Epithelial cell of prostate (primary cell): ENCODE measurements around the gene PHACTR1.
A peak's percentile ranks its signal among the peaks of the same experiment; 100 is the strongest.
"Not testable (repeated sequence)": the region's sequence is repeated elsewhere in the genome, so short reads cannot be mapped to it uniquely, and the experiment has no call there.

Source experiments
- DNase-seq: peaks from one replicate; pipeline ENCODE4 v3.0.0-alpha.2; 2011; ENCODE audit warnings: low read depth, low spot score
- H3K27ac ChIP-seq: fragments of 450-650 bp; 2 replicates; pipeline ENCODE4 v1.5.1; 2017; ENCODE audit warnings: mild to moderate bottlenecking

The PHACTR1 gene

DNA sequence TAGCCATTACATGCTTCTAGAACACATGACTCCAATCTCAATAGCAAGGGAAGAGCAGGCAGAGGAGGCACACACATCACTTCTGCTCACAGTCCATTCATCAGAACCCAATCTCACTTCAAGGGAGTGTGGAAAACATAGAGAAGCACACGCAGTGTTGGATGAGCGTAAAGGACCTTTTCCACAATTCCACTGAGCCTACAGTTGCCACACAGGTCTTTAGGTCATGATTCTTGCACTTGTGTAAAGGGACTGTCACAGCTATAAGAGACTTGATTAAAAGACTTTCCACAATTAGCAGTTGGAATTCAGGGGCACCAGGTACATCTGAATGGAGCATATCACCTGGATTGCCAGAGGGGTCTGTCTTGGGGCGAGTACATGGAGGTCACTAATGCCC is 525.6 kb downstream of the PHACTR1 start:
- no peak overlapping the region for H3K27ac ChIP-seq
- DNase-seq: no peak

DNA sequence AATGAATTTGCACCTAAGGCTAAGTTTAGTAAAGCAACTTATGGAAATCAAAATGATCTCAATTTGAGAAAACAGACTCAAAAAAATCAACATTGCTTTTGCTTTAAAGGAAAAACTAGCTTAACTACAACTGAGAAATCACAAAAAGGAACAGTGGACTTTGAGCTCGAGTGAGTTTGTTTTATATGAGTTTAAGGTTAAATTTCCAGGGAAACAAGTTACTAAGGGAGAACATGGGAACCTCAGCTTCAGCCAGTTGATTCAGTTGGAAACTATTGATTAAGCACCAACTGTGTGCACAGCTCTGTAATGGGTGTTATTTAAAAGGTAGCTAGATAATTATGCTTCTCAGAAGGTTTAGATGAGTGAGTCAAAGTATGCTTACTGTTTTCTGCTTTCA is 526.0 kb downstream of the PHACTR1 start:
- no peak overlapping the region for H3K27ac ChIP-seq
- no peak for DNase-seq

DNA sequence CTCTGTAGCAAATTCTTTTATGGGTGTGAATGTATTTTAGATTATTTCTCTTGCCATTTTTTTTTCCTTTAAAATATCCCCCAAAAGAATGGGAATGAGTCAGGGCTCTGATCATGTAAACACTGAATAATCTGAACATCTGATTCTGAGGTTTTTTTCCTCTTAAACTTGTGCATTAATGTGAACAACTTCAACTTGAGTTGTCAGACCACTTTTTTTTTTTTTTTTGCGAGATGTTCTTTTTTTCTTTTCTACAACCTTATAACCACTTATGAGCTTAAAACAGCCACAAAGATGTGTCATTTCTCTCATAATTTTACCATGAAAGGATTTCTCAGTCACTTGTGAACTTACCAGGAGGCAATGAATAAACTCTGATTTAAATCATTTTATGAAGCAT is 526.5 kb downstream of the PHACTR1 start:
- no peak for DNase-seq

DNA sequence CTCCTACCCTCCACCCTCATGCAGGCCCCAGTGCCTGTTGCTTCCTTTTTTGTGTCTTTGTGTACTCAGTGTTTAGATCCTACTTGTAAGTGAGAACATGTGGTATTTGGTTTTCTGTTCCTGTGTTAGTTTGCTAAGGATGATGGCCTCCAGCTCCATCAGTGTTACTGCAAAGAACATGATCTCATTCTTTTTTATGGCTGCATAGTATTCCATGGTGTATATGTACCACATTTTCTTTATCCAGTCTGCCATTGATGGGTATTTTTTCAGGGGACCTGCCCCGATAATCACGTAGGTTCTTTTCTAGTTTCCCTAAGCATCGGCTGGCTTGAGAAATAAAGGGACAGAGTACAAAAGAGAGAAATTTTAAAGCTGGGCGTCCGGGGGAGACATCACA is 527.2 kb downstream of the PHACTR1 start:
- DNase-seq, H3K27ac ChIP-seq: not testable (repeated sequence)

More for the DNA sequence above, 526.5 kb downstream of the PHACTR1 start:
- H3K27ac ChIP-seq: no peak overlapping the region

DNA sequence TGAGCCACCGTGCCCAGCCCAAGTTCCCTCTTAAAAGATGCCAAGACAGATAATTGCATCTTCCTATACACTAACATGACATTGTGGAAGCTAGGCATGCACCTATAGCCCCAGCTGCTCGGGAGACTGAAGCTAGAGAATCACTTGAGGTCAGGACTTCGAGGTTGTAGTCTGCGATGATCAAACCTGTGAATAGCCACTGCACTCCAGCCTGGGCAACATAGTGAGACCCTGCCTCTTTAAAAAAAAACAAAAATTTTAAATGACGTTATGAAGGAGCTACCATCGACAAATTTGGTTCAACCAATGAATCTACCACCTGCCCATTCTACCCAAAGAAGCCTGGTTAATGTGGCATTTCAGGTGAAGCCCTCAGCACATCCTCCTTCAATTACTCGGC is 531.1 kb downstream of the PHACTR1 start:
- H3K27ac ChIP-seq: peak overlapping the region; percentile 74
- no peak for DNase-seq

DNA sequence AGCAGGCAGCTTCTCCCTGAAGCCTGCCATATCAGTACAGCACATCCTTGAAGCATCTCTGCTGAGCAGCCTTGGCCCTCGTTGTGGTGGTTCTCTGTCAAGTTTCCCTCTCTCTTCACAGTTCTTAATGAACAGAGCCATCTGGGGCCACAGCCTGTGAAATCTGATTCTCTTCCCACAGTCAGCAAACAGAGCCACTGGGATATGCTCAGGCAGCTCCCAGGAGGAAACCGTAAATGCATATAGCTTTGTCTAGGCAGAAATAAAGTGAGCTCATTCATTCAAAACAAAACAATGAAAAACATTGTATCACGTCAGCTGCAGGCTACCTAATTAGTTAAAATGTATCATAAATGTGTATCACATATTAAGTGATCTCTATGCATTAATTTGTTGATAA is 531.5 kb downstream of the PHACTR1 start:
- H3K27ac ChIP-seq: peak overlapping the region; percentile 74
- peak; percentile 50 for DNase-seq

DNA sequence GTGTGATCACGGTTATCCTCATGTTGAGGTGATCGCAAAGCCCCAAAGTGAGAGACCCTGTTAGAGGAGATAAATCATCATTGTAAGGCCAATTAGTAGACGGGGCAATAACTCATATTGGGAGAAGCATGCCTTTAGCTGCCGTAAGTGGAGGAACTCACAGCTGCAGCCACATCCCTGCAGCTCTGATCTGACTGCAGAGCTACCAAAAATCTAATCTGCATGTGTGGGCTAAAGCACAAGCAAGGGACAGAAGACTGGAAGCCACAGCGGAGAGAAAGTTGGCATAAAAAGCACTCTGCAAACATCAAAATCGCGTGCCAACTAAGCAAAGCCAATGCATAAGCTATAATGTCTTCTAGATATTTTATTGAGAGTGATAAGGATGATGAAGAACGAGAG is 532.0 kb downstream of the PHACTR1 start:
- H3K27ac ChIP-seq: peak overlapping the region; percentile 74
- no peak for DNase-seq

DNA sequence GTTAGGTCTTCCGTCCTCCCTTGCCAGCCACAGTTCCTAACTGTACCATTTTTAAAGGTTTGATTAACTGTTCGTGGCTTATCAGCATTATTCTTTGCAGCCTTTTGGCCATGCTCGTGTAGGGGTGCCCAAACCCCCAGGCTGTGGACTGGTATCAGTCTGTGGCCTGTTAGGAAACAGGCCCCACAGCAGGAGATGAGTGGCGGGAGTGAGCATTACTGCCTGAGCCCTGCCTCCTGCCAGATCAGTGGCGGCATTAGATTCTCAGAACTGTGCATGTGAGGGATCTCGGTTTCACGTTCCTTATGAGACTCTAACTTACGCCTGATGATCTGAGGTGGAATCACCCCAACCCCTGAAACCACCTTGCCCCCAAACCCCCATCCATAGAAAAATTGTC is 532.4 kb downstream of the PHACTR1 start:
- H3K27ac ChIP-seq: peak overlapping the region; percentile 74
- no peak for DNase-seq

DNA sequence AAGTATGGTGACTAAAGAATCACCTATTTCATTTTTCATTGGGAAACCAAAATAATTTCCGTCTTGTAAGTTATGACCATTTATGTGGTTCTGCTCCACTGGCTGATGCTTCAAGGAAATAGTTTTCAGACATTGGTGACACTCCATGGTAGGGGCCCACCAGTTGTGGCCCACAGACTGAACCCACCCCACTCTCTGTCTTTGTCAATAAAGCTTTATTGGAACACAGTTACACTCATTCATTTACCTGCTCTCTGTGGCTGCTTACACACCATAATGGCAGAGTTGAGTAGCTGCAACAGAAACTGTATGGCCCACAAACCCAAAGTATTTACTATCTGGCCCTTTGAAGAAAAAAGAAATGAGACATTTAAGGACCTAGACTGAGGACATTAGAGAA is 533.2 kb downstream of the PHACTR1 start:
- DNase-seq: no peak
- no peak overlapping the region for H3K27ac ChIP-seq

DNA sequence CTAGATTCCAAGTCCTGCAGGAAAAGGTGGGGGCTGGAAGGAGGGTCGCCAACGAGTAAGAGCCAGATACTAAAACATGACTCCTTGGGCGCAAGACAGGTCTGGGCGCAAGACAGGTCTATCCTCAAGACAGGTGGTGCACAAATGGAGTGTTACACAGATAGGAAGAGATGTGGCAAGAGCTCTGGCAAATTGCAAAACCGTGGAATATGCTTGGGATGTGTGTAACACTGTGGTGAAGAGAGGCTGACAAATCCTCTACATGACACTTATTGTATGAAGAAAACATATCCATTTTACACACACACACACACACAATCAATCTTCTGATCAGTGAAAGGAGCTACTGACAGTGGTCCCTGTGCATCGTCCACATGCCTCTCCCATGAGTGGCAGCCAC is 534.1 kb downstream of the PHACTR1 start:
- DNase-seq: no peak
- no peak overlapping the region for H3K27ac ChIP-seq

DNA sequence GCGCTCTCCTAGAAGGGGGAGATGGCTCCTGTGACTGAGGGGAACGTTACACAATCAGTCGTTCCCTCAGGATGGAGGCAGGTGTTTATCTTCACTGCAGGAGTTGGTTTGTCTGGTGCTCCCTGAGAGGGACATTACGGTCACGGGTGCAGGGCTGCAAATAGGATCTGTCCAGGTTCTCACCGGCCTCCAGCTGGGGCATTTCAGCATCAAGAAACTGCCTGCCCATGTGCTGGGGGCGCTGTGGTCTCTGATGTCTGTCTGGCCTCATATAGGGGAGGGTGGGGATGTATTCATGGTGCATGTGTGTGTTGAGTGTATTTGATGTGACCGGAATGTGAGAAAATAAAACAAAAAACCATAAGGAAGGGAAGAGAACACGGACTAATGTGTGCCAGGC is 534.7 kb downstream of the PHACTR1 start:
- no peak overlapping the region for H3K27ac ChIP-seq
- DNase-seq: no peak

DNA sequence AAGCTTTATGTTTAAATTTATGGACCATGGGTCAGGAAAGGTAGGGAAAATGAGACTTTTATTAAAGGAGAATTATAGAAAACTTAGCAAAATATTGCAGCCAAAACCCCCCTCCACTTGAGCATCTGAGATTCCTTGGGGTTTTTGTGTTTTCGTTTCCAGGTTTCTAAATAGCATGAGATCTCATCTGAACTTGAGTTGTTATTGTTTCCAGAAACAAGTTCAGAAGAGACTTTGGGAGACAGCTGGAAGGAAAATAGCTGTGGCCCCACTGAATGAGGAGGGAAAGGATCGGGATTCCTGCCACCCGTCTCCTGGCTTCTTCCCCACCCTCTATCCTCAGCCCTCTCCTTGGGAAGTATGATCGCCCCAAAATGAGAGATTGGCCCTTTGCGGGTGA is 536.2 kb downstream of the PHACTR1 start:
- DNase-seq: no peak

DNA sequence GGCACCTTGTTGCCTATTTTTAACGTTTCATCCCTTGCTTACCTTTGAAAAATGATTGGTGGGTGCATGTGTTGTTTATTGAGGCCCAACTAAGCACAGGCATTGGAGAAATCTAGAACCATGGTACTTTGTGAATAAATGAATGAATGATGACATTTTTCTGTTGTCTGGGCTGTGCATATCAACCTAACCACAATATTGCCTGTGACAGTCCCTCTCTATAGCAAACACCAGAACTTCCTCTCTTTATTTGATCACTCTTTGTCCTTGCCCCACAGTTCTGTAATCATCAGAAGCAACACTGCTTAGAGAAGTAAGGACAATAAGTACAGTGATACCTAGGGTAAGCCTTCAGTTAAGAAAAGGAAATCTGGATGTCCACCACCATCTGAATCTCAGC is 536.7 kb downstream of the PHACTR1 start:
- no peak overlapping the region for H3K27ac ChIP-seq
- no peak for DNase-seq

More for the DNA sequence above, 536.2 kb downstream of the PHACTR1 start:
- no peak overlapping the region for H3K27ac ChIP-seq

DNA sequence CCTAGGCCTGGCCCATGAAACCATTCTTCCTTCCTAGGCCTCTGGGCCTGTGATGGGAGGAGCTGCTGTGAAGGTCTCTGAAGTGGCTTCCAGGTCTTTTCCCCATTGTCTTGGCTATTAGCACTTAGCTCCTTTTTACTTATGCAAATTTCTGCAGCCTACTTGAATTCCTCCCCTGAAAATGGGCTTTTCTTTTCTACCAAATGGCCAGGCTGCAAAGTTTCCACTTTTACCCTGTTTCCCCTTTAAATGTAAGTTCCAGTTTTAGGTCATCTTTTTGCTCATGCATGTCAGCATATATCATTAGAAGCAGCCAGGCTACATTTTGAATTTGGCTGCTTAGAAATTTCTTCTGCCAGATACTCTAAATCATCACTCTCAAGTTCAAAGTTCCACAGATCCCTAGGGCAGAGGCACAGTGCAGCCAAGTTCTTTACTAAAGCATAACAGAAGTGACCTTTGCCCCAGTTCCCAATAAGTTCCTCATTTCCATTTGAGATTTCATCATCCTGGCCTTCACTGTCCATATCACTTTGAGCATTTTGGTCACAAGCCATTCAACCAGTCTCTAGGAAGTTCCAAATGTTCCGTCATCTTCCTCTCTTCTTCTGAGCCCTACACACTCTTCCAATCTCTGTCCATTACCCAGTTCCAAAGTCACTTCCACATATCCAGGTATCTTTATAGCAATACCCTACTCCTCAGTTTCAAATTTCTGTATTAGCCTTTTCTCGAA is 539.9 kb downstream of the PHACTR1 start:
- no peak overlapping the region for H3K27ac ChIP-seq
- no peak for DNase-seq

DNA sequence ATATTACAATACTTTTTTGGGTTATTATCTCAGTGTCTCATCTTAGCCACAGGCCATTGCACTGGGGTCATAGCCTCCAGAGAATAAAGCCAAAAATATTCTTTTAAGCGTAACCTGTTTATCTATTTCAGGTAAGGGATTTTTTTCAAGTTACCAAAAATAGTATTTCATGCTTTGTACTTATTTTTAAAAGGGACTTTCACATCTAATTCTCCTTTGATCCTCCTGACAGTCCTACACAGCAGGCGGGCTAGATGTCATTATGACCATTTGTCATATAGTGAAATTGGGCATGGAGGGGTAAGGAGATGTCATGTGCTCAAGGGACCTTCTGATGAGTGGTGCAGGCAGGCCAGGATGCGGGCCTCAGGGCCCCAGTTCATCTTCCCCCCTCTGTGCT is 542.8 kb downstream of the PHACTR1 start:
- no peak for DNase-seq
- H3K27ac ChIP-seq: no peak overlapping the region

DNA sequence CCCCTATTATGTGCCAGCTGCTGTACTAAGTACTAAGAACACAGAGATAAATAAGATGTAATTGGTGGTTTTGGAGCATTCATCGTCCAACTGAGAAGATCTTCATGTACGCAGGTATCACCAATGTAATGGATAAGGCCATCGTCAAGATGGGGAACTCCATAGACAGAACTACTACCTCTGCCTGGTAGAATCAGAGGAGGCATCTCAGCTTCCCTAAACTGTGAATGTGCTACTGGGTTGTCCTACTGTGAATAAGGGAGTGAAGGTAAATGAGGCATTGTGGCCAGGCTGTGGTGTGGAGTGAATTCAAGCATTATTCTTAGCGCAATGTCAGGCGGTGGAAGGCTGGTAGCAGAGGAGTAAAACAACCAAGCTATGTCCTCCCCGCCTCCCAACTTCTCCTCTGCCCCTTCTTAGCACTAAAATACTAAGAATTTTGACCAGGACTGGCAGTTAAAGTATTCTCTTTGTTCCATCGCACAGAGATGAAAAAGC is 543.6 kb downstream of the PHACTR1 start:
- no peak overlapping the region for H3K27ac ChIP-seq

DNA sequence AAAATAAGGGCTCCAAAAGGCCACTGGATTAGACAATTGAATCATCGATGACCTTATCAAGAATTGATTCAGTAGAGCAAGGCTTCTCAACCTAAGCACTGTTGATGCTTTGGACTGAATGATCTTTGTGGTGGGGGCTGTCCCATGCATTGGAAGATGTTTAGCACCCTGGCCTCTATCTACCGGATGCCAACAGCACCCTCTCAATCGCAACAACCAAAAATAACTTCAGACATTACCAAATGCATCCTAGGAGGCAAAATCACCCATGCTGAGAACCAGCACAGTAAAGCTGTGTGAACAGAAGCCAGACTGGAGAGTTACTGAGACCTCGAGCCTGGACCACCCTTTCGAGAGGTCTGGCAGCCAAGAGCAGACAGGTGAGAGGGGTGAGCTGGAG is 544.3 kb downstream of the PHACTR1 start:
- DNase-seq: no peak
- no peak overlapping the region for H3K27ac ChIP-seq

More for the DNA sequence above, 543.6 kb downstream of the PHACTR1 start:
- no peak for DNase-seq

DNA sequence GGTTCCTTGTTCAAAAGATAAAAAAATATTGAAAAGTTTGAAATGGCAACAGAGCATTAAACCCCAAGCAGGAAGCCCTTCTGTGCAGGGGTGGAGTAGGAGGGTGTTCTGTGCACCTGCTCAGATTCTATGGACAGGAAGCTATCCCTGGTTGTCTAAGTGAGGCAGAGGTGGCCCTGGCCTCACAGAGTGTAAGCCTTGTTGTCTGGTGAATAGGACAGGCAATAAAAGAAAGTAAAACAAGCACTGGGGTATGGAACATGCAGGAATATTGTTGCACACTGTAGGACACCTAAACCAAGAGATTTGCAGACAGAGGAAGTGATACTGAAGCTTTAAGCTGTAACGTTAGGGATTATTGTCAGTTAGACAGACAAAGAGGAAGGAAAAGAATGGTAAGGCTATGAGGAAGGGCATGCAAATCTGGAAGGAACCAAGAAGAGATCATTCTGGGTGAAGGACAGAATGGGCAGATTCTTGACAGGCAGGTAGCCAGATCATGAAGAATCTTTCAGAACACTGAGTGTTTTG is 545.0 kb downstream of the PHACTR1 start:
- no peak overlapping the region for H3K27ac ChIP-seq
- DNase-seq: no peak

DNA sequence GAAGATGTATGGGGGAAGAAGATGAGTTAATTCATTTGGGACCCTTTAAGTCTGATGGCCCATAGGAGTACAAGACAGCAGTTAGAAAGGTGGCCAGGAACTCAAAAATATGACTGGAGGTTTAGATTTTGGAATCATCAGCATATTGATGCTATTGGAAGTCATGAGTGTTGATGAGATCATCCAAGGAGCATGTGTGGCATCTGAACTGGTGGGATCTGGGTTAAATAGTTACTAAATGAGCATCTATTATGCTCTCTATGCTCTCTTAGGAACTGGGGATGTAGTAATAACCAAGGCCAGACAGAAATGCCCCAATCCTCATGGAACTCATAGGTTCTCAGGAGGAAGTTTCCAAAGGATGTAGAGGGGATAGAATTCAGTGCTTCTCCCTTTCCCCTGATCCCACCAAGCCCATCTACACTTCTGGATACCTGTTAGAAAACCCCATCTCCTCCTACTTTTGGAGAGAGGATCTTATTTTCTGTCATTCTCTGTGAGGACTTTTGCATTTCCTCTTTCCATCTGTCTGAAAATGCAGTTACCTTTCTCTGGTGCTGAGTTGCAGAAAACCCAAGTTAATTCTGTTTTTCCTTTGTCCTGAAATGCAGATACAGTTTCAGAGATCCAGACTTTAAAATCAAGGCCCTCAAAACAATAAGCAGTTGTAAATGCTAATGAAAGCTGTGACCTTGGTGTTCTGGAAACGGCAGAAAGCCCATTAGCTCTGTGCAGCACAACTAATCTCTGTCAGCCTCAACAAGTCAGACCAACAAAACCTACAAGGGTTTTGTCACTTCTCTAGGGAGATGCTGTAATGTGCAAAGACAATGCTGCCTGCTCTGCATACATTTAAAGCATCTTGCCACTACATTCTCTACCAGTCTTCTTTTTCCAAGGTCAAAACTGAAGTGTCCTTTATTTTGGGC is 546.0 kb downstream of the PHACTR1 start:
- no peak for DNase-seq
- H3K27ac ChIP-seq: no peak overlapping the region

DNA sequence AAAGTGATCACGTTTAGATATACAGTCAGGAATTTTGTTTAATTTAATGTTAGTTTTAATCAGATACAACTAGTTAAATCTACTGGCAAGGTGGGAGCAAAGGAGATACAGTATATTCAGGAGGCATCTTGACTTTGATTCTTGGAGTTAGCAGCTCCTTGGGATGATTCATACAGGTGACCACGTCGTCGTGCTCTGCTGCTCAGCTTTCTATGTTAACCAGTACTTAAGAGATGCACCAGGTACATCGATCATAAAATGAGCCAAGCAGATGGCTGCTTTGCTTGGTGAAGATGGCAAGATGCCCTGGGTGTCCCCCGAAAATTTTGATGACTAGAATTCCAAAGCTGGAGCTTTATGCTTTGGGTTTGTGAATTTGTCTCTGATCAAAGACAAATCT is 547.1 kb downstream of the PHACTR1 start:
- DNase-seq: no peak
- no peak overlapping the region for H3K27ac ChIP-seq

DNA sequence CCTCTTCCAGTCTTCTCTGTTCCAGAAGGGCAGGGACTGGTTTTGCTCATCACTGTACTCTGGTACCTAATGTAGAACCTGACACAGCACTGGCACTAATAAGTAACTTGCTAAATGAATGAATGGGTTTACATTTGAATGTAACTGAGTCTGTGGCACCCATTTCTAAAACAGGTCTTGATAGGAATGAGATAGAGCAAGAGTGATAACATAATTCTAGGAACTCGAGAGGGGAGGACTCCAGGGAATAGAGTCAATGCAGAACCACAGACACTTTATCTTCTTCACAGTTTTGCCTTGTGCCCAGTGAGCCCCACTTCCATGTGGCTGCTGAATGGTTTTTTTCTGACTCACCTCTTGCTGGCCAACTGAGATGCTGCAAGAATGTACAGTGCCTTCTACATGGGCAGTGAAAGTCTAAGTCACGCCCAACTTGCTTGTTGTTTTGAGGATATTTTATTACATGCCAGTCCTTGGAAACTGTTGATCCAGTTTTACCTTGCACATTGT is 550.6 kb downstream of the PHACTR1 start:
- H3K27ac ChIP-seq: no peak overlapping the region
- DNase-seq: no peak
